H9 (cell line): ENCODE measurements around the gene LCP1. TPM values are rescaled to one million over a fixed set of nuclear protein-coding genes. Genes with fewer than 3 reads are reported as not detected.

Experiments
- DNase-seq: peaks from one replicate; pipeline ENCODE4 v3.0.0-alpha.2; 2017
- H2AFZ ChIP-seq: one replicate; pipeline ENCODE4 v1.6.1; 2013; ENCODE audit warnings: mild to moderate bottlenecking, low read length, control low read depth, moderate library complexity
- H2AK5ac ChIP-seq: 2 replicates; pipeline ENCODE4 v1.6.1; 2013; ENCODE audit warnings: low read length, control low read depth, mixed read lengths; ENCODE audit not compliant: insufficient read length
- H2BK120ac ChIP-seq: one replicate; pipeline ENCODE4 v1.6.1; 2013; ENCODE audit warnings: low read depth, mild to moderate bottlenecking, low read length, control low read depth, inconsistent platforms; ENCODE audit not compliant: poor library complexity, severe bottlenecking
- H2BK12ac ChIP-seq: 2 replicates; pipeline ENCODE4 v1.6.1; 2013; ENCODE audit warnings: low read length, control low read depth, mixed read lengths, low read depth; ENCODE audit not compliant: insufficient read length
- H2BK15ac ChIP-seq: 2 replicates; pipeline ENCODE4 v1.6.1; 2013; ENCODE audit warnings: low read depth, low read length, control low read depth
- H2BK20ac ChIP-seq: one replicate; pipeline ENCODE4 v1.6.1; 2013; ENCODE audit warnings: low read depth, mild to moderate bottlenecking, low read length, control low read depth, inconsistent platforms; ENCODE audit not compliant: poor library complexity, severe bottlenecking
- H2BK5ac ChIP-seq: 2 replicates; pipeline ENCODE4 v1.6.1; 2013; ENCODE audit warnings: low read length, control low read depth, mixed read lengths; ENCODE audit not compliant: insufficient read length
- H3K14ac ChIP-seq: 2 replicates; pipeline ENCODE4 v1.6.1; 2013; ENCODE audit warnings: low read length, control low read depth; ENCODE audit not compliant: insufficient read depth
- H3K18ac ChIP-seq: 2 replicates; pipeline ENCODE4 v1.6.1; 2013; ENCODE audit warnings: low read depth, mild to moderate bottlenecking, mixed read lengths, low read length, control low read depth; ENCODE audit not compliant: insufficient read length
- H3K23ac ChIP-seq: 2 replicates; pipeline ENCODE4 v1.6.1; 2013; ENCODE audit warnings: low read length, control low read depth, mixed read lengths, low read depth; ENCODE audit not compliant: insufficient read length
- H3K23me2 ChIP-seq: 2 replicates; pipeline ENCODE4 v1.6.1; 2013; ENCODE audit warnings: low read depth, mild to moderate bottlenecking, mixed read lengths, low read length, control low read depth; ENCODE audit not compliant: insufficient read length, poor library complexity, severe bottlenecking
- H3K27ac ChIP-seq: 2 replicates; pipeline ENCODE4 v1.5.1; 2013; ENCODE audit warnings: low read length, control low read depth, mixed read lengths, low read depth; ENCODE audit not compliant: insufficient read length
- H3K27me3 ChIP-seq: 2 replicates; pipeline ENCODE4 v1.6.1; 2013; ENCODE audit warnings: low read length, control low read depth, inconsistent platforms; ENCODE audit not compliant: insufficient read depth
- H3K4ac ChIP-seq: 2 replicates; pipeline ENCODE4 v1.6.1; 2013; ENCODE audit warnings: low read depth, mild to moderate bottlenecking, control low read depth, inconsistent platforms, low read length, moderate library complexity
- H3K4me1 ChIP-seq: 2 replicates; pipeline ENCODE4 v1.6.1; 2013; ENCODE audit warnings: low read length, control low read depth, inconsistent platforms; ENCODE audit not compliant: insufficient read depth
- H3K4me2 ChIP-seq: 2 replicates; pipeline ENCODE4 v1.6.1; 2013; ENCODE audit warnings: low read length, control low read depth, mixed read lengths; ENCODE audit not compliant: insufficient read length, insufficient read depth
- H3K56ac ChIP-seq: 2 replicates; pipeline ENCODE4 v1.6.1; 2013; ENCODE audit warnings: low read depth, mild to moderate bottlenecking, mixed read lengths, low read length, control low read depth; ENCODE audit not compliant: insufficient read length
- H3K79me1 ChIP-seq: 2 replicates; pipeline ENCODE4 v1.6.1; 2013; ENCODE audit warnings: low read depth, mild to moderate bottlenecking, moderate library complexity, low read length, control low read depth, inconsistent platforms; ENCODE audit not compliant: insufficient read depth, poor library complexity, severe bottlenecking
- H3K79me2 ChIP-seq: 2 replicates; pipeline ENCODE4 v1.6.1; 2013; ENCODE audit warnings: low read length, control low read depth, inconsistent platforms; ENCODE audit not compliant: insufficient read depth
- H3K9ac ChIP-seq: 2 replicates; pipeline ENCODE4 v1.6.1; 2013; ENCODE audit warnings: low read length, control low read depth, mixed read lengths; ENCODE audit not compliant: insufficient read length; ENCODE audit errors: extremely low read depth
- H3K9me3 ChIP-seq: one replicate; pipeline ENCODE4 v1.6.1; 2013; ENCODE audit warnings: low read depth, low read length, inconsistent platforms; ENCODE audit not compliant: control insufficient read depth
- H3T11ph ChIP-seq: one replicate; pipeline ENCODE4 v1.6.1; 2013; ENCODE audit warnings: mild to moderate bottlenecking, low read length, control low read depth, inconsistent platforms
- H4K20me1 ChIP-seq: one replicate; pipeline ENCODE4 v1.6.1; 2013; ENCODE audit not compliant: control insufficient read depth, insufficient read length, insufficient read depth
- H4K5ac ChIP-seq: 2 replicates; pipeline ENCODE4 v1.6.1; 2013; ENCODE audit warnings: low read depth, mild to moderate bottlenecking, mixed read lengths, low read length, control low read depth; ENCODE audit not compliant: insufficient read length
- H4K8ac ChIP-seq: replicated peaks from 2 replicates; pipeline ENCODE4 v1.6.1; 2013; ENCODE audit warnings: low read length, control low read depth, mixed read lengths, low read depth; ENCODE audit not compliant: insufficient read length
- H4K91ac ChIP-seq: 2 replicates; pipeline ENCODE4 v1.6.1; 2013; ENCODE audit warnings: low read depth, mild to moderate bottlenecking, moderate library complexity, mixed read lengths, low read length, control low read depth; ENCODE audit not compliant: insufficient read length
- H3K27ac Mint-ChIP-seq, 3 experiments: 2 replicates in 2 of 3; 3 replicates in 1 of 3; pipeline ENCODE4 v1.8.0; 2020 to 2021; ENCODE audit warnings: mixed read lengths in 3 of 3, mild to moderate bottlenecking in 1 of 3, moderate library complexity in 1 of 3
- H3K27me3 Mint-ChIP-seq: 2 replicates; pipeline ENCODE4 v1.8.0; 2021; ENCODE audit warnings: low read depth, mild to moderate bottlenecking, moderate library complexity, mixed read lengths
- H3K36me3 Mint-ChIP-seq, 3 experiments: 2 replicates in 2 of 3; 3 replicates in 1 of 3; pipeline ENCODE4 v1.8.0; 2020 to 2021; ENCODE audit warnings: low read depth in 3 of 3, mixed read lengths in 3 of 3; ENCODE audit not compliant: insufficient read depth in 1 of 3
- H3K4me1 Mint-ChIP-seq, 2 experiments: 2 replicates each; pipeline ENCODE4 v1.8.0; 2020; ENCODE audit warnings: mixed read lengths in 2 of 2
- H3K4me3 Mint-ChIP-seq, 2 experiments: 2 replicates in 1 of 2; 3 replicates in 1 of 2; pipeline ENCODE4 v1.8.0; 2020 to 2021; ENCODE audit warnings: mild to moderate bottlenecking in 2 of 2, mixed read lengths in 2 of 2, moderate library complexity in 1 of 2
- H3K9me3 Mint-ChIP-seq, 2 experiments: 2 replicates in 1 of 2; 3 replicates in 1 of 2; pipeline ENCODE4 v1.8.0; 2020; ENCODE audit warnings: mild to moderate bottlenecking in 2 of 2, mixed read lengths in 2 of 2, moderate library complexity in 1 of 2
- WGBS: extraction: QIAGEN DNeasy Blood & Tissue Kit; methylation state at CpG from one replicate; pipeline ENCODE4 v1.1.7; 2013; ENCODE audit warnings: missing lambda C conversion rate, low lambda C conversion rate, mixed read lengths; ENCODE audit not compliant: insufficient read length; ENCODE audit errors: extremely low coverage; 5-methylcytosine and 5-hydroxymethylcytosine counted together
- total RNA-seq: library from RNA; stranded (reverse); gene quantifications from 2 replicates; pipeline ENCODE4 v1.2.1, GENCODE V29; 2021
- TF ChIP-seq, protein P1 (sequence below): fragments of 200-600 bp; sonication (generic); conservative IDR thresholded peaks from 3 replicates; pipeline ENCODE4 v1.8.0; 2021; ENCODE audit warnings: antibody characterized with exemption, mild to moderate bottlenecking

Gene LCP1
- total RNA-seq, 1 experiment from 2014 or later = 0.81 TPM

DNA sequence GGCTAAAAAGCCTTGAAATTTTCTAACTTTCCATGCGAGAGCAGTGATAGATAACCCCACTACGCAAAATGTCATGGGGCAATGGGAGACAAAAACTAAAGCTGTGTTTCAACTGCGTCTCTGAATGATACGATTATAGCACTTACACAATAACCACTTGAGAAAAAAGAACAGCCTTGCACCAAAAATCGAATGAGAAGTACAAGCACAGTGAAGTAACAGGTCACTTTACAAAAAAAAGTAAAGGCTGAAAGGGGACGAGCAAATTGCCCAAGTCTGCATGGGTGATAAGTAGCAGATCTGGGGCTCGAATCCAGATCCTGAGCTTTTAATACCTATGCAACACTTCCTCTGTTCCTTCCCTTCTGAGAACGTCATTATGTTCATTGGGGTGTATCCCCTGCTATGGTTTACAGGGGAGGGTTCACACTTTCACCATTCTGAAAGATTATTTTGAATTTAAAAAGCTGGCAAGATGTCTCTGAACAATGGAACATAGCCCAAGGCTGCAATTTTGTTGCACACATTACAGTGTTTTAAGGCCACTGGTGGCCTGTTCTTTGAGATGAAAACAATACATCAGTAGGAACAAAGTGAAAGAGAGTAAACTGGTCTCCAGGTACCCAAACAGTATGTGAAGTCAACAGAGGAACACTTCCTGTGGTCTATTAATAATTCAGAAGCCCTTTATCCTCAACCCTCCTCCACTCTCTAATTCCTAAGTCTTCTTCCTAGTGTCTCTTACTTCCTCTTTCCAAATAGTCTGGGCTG, 80.3 kb downstream of the LCP1 start:
- H3K4me2 ChIP-seq = no peak overlapping the region
- no CpG with 5 or more reads among the region's 8 CpGs for WGBS
- no peak overlapping the region for H3K56ac ChIP-seq
- H2AK5ac ChIP-seq = no peak overlapping the region
- H2AFZ ChIP-seq = no peak overlapping the region
- no peak overlapping the region for H3K9ac ChIP-seq
- TF ChIP-seq, protein P1, sequence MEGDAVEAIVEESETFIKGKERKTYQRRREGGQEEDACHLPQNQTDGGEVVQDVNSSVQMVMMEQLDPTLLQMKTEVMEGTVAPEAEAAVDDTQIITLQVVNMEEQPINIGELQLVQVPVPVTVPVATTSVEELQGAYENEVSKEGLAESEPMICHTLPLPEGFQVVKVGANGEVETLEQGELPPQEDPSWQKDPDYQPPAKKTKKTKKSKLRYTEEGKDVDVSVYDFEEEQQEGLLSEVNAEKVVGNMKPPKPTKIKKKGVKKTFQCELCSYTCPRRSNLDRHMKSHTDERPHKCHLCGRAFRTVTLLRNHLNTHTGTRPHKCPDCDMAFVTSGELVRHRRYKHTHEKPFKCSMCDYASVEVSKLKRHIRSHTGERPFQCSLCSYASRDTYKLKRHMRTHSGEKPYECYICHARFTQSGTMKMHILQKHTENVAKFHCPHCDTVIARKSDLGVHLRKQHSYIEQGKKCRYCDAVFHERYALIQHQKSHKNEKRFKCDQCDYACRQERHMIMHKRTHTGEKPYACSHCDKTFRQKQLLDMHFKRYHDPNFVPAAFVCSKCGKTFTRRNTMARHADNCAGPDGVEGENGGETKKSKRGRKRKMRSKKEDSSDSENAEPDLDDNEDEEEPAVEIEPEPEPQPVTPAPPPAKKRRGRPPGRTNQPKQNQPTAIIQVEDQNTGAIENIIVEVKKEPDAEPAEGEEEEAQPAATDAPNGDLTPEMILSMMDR = no peak
- DNase-seq = no peak
- no peaks in the 10 kb centered on the region; the same call in 1 of the 2 replicates for H3K4me1 ChIP-seq
- no peaks in the 10 kb centered on the region for H3K36me3 Mint-ChIP-seq
- H2BK5ac ChIP-seq = no peak overlapping the region
- no peak overlapping the region for H4K8ac ChIP-seq
- no peak overlapping the region for H2BK15ac ChIP-seq
- H3K9me3 ChIP-seq = no peaks in the 10 kb centered on the region
- H3K4me1 Mint-ChIP-seq = peaks cover 3 to 4% of the 10 kb centered on the region in 2 experiments; a peak in 1 of 4 replicates
- H3K79me2 ChIP-seq = no peaks in the 10 kb centered on the region
- H4K5ac ChIP-seq = no peak overlapping the region
- no peak overlapping the region for H3K14ac ChIP-seq
- no peak overlapping the region for H2BK12ac ChIP-seq
- no peak overlapping the region for H3T11ph ChIP-seq
- no peak overlapping the region for H3K27ac ChIP-seq
- H3K23ac ChIP-seq = no peak overlapping the region
- H3K4me3 Mint-ChIP-seq = no peak overlapping the region
- no peaks in the 10 kb centered on the region for H3K27me3 ChIP-seq
- H2BK20ac ChIP-seq = no peak overlapping the region
- H3K23me2 ChIP-seq = no peaks in the 10 kb centered on the region
- peaks cover 1% of the 10 kb centered on the region; the same call in 1 of the 2 replicates for H3K27me3 Mint-ChIP-seq
- no peak overlapping the region for H3K4ac ChIP-seq
- no peak overlapping the region for H2BK120ac ChIP-seq
- H4K20me1 ChIP-seq = no peaks in the 10 kb centered on the region
- no peaks in the 10 kb centered on the region for H3K9me3 Mint-ChIP-seq
- H3K27ac Mint-ChIP-seq = no peak overlapping the region
- H3K79me1 ChIP-seq = no peaks in the 10 kb centered on the region
- H4K91ac ChIP-seq = no peak overlapping the region
- H3K18ac ChIP-seq = no peak overlapping the region
